HG03095 (cell line): ENCODE results near the gene PFDN2.

Experiments
- ATAC-seq: cut with Tn5 transposase; IDR thresholded peaks from one replicate; pipeline ENCODE4 v1.9.1; 2021; ENCODE audit warnings: moderate library complexity; ENCODE audit not compliant: unreplicated experiment

PFDN2 gene, protein sequence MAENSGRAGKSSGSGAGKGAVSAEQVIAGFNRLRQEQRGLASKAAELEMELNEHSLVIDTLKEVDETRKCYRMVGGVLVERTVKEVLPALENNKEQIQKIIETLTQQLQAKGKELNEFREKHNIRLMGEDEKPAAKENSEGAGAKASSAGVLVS

GRCh38 chr1:161117759-161118581 lies at the start of gene PFDN2, which contains the start of gene NIT1:
Gene PFDN2 (minus strand): TSS chr1:161118037. CDS start chr1:161118026, 11 bp downstream.
Gene NIT1 (plus strand): TSS chr1:161118105. CDS start chr1:161118177, 72 bp downstream.
- ATAC-seq, result peak; percentile 57

GRCh38 chr1:161166669-161167548 lies 49.1 kb upstream of the PFDN2 start:
- ATAC-seq, result peak; percentile 0

GRCh38 chr1:161165742-161166668 lies 48.2 kb upstream of the PFDN2 start, which contains the start of gene PPOX:
Gene PPOX (plus strand): TSS chr1:161166426. CDS start chr1:161166848, 422 bp downstream.
- ATAC-seq, result peak; percentile 87

DNA sequence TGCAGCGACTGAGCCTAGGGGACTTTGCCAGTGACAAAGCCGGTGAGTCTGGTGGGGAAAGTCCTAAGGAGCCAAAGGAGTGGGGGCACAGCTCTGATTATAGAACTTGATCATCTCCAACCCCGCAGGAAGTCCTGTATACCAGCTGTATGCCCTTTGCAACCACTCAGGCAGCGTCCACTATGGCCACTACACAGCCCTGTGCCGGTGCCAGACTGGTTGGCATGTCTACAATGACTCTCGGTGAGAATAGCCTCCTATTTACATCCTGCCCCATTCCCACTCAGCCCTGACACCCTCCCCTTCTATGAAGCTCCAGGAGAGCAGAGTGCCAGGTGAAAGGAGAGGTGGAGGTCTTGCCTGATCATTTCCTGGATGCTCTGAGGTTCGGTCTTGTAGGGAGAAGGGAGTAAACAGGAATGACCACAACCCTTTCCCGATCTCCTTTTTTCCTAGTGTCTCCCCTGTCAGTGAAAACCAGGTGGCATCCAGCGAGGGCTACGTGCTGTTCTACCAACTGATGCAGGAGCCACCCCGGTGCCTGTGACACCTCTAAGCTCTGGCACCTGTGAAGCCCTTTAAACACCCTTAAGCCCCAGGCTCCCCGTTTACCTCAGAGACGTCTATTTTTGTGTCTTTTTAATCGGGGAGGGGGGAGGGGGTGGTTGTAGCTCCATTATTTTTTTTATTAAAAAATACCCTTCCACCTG lies 47.2 kb upstream of the PFDN2 start:
- no peak for ATAC-seq

GRCh38 chr1:161163793-161164192 lies 46.0 kb upstream of the PFDN2 start:
- no peak for ATAC-seq

- ATAC-seq, result no peak
Observed at GRCh38 chr1:161162806-161163205, 45.0 kb upstream of the PFDN2 start.

DNA sequence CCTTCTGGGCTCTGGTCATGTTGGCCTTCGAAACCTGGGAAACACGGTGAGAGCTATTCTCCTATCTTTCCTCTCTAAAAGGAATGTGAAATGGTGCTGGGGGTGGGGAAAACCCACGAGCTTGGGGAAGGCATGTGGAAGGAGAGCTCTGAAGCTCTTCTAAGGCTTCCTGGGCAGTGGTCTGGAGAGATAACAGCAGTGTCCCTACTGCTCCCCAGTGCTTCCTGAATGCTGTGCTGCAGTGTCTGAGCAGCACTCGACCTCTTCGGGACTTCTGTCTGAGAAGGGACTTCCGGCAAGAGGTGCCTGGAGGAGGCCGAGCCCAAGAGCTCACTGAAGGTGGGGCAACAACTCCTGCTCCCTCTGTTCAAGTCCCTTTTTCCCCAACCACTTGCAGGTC lies 44.2 kb upstream of the PFDN2 start:
- ATAC-seq, result no peak

DNA sequence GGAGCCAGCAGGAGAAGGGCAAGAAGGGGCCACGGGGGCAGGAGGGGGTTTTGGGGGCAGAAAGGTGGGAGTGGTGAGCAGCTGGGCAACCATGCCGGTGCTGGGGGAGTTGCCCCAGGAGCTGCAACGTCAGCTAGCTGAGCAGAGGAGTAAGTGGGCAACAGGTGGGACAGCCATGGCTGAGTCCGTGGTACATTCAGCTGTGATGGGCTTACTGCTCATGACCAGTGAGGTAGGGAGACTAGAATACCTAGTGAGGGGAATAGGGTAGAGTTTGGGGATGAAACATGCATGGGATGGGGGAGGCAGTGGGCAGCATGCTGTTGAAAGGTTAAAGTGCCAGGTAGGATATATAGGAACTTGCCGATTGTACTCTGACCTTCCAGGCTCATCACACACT lies 43.8 kb upstream of the PFDN2 start:
- no peak for ATAC-seq

DNA sequence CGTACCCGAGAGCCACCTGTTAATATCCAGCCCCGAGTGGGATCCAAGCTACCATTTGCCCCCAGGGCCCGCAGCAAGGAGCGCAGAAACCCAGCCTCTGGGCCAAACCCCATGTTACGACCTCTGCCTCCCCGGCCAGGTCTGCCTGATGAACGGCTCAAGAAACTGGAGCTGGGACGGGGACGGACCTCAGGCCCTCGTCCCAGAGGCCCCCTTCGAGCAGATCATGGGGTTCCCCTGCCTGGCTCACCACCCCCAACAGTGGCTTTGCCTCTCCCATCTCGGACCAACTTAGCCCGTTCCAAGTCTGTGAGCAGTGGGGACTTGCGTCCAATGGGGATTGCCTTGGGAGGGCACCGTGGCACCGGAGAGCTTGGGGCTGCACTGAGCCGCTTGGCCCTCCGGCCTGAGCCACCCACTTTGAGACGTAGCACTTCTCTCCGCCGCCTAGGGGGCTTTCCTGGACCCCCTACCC lies 42.9 kb upstream of the PFDN2 start:
- ATAC-seq, result no peak

GRCh38 chr1:161159913-161160243 lies 42.0 kb upstream of the PFDN2 start:
- no peak for ATAC-seq

GRCh38 chr1:161159087-161159912 lies 41.5 kb upstream of the PFDN2 start, which contains the start of gene USP21:
Gene USP21 (plus strand): TSS chr1:161159500. CDS start chr1:161160641, 1,141 bp downstream.
- peak; percentile 67 for ATAC-seq

DNA sequence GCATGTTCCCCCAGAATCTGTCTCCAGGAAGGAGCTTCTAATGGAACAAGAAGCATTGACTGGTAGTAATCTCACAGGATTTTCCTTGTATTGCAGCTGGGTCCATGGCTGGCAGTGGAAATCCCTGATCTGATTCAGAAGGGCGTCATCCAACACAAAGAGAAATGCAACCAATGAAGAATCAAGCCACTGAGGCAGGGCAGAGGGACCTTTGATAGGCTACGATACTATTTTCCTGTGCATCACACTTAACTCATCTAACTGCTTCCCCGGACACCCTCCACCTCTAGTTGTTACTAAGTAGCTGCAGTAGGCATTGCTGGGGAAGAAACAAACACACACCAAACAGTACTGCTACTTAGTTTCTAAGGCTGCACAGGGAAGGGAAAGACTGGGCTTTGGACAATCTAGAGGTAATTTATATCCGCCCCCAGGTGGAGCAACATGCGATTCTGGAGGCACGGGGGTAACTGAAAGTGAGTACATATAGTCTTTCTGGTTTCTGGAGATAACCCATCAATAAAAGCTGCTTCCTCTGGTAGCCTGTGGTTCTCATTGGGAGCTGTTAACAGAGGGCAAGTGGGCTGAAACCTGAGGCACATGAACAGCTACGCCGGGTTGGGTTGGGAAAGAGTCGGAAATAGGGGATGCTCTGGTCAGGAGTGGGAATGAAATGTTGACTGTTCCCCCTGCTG lies 40.6 kb upstream of the PFDN2 start:
- ATAC-seq, result no peak

GRCh38 chr1:161157867-161158266 lies 40.0 kb upstream of the PFDN2 start:
- ATAC-seq, result no peak

- ATAC-seq, result peak; percentile 68
Observed at GRCh38 chr1:161153682-161154337, 36.0 kb upstream of the PFDN2 start, which contains the start of gene UFC1. Gene UFC1 (plus strand): TSS chr1:161153978. CDS start chr1:161153998, 20 bp downstream.

- no peak for ATAC-seq
Observed at GRCh38 chr1:161153176-161153575, 35.3 kb upstream of the PFDN2 start.

- ATAC-seq, result no peak
Observed at GRCh38 chr1:161145832-161146231, 28.0 kb upstream of the PFDN2 start.

GRCh38 chr1:161140755-161141400 lies 23.0 kb upstream of the PFDN2 start:
- no peak for ATAC-seq
